ENCODE results near the gene VN1R4. TPM values are rescaled to one million over a fixed set of nuclear protein-coding genes. Genes with fewer than 3 reads are reported as not detected.
"Not testable (repeated sequence)": the region's sequence is repeated elsewhere in the genome, so short reads cannot be mapped to it uniquely, and the experiment has no call there.

The VN1R4 gene
- total RNA-seq, 4 donors from 2014 or later, result not detected

DNA sequence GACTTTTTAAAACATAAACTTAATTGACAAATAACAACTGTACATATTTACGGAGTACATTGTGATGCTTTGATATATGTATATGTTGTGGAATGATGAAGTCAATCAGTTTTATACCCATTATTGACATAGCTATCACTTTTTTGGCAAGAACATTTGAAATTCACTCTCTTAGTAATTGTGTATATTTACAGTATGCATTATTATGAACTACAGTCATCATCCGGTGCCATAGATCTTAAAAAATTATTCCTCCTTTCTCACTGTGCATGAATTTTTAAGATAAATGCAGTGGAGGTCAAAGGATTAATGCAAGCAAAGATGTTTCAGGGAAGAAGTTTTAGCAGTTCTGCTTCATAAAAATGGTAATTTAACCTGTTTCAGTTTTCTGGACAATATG is 8.0 kb upstream of the VN1R4 start:
- TF ChIP-seq, protein P1, sequence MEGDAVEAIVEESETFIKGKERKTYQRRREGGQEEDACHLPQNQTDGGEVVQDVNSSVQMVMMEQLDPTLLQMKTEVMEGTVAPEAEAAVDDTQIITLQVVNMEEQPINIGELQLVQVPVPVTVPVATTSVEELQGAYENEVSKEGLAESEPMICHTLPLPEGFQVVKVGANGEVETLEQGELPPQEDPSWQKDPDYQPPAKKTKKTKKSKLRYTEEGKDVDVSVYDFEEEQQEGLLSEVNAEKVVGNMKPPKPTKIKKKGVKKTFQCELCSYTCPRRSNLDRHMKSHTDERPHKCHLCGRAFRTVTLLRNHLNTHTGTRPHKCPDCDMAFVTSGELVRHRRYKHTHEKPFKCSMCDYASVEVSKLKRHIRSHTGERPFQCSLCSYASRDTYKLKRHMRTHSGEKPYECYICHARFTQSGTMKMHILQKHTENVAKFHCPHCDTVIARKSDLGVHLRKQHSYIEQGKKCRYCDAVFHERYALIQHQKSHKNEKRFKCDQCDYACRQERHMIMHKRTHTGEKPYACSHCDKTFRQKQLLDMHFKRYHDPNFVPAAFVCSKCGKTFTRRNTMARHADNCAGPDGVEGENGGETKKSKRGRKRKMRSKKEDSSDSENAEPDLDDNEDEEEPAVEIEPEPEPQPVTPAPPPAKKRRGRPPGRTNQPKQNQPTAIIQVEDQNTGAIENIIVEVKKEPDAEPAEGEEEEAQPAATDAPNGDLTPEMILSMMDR (IDR thresholded peaks at IDR 0.05; ENCODE audit: low read depth), result no peak

DNA sequence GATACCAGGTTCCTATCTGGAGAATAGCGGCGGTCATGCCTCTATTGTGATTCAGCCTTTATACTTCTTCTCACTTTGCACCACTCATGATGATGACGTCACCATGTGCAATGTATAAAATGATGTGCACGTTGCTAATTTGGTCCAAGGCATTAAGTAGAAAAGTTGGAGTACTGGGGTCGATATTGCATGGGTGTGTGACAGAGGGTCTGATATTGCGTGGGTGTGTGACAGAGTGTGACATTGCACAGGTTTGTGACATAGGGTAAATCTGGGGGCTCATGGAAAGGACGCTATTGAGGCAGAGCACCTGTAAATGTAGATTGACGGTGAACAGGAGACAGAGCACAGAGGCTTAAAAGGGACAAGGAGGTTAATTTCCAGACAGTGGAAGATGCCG is 4.5 kb upstream of the VN1R4 start:
- TF ChIP-seq, protein P1 (IDR thresholded peaks at IDR 0.05; ENCODE audit: low read depth), result no peak

DNA sequence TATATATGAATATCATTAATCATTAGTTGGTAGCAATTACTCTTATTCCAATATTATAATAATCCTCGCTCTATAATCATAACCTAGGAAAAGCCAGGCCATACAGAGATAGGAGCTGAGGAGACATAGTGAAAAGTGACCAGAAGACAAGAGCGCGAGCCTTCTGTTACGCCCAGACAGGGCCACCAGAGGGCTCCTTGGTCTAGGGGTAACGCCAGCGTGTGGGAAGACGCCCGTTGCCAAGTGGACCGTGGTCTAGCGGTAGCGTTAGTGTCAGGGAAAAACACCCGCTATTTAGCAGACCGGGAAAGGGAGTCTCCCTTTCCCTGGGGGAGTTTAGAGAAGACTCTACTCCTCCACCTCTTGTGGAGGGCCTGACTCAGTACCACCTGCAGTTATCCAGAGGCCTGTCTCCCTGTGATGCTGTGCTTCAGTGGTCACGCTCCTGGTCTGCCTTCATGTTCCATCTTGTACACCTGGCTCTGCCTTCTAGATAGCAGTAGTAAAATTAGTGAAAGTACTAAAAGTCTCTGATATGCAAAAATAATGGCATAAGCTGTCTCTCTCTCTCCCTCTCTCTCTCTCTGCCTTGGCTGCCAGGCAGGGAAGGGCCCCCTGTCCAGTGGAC is 9.7 kb downstream of the VN1R4 start, which contains the start of gene VN1R2:
Gene VN1R2, plus strand, starts transcription at position 578 of the 628 bp plus-strand sequence. CDS start 84 bp downstream, outside the sequence.
- TF ChIP-seq, protein P1 (IDR thresholded peaks at IDR 0.05; ENCODE audit: low read depth), result not testable (repeated sequence)

DNA sequence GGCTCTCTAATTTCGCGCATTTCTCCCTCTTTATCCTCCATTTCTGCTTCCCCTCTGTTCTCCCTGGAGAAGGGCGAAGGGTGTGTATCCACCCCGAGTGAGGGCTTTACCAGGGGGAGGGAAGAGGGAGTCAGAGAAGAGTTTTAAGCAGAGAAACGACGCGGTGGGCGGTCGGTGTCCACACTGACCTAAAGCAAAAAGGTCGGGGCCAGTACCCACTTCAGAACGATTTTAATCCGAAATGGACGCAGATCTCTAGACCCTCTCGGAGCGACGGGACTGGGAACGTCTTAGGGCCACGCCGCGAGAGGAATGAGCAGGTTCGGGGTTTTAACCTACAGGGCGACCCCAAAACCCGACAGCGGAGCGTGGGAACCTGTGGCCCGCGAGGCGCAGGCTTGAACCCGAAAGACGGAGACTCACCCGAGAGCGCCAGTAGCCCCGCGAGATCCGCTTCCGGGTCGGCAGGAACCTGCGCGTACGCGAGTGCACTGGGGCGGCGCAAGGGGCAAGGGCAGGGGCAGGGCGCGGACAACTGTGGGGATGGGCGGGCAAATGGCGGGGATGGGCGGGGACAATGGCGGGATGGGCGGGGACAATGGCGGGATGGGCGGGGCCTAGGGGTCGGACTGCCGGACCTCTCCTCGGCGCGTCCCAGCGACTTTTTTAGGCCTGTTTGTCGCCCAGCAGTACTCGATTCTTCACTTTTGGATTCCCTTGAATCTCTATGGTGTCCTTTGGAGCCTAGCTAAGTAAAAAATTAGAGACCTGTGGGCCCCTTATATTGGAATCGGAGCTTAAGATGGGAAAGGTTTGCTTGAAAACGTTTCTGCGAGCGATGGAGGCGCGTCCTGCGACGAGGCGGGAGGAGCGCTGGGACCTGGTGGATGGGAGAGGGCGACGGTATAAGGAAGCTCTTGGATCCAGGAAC is 12.8 kb downstream of the VN1R4 start, which contains the start of gene ZNF677:
Gene ZNF677, minus strand, starts transcription at position 463 of the 931 bp plus-strand sequence. CDS start 3,323 bp downstream, outside the sequence.
- TF ChIP-seq, protein P1 (IDR thresholded peaks at IDR 0.05; ENCODE audit: low read depth), result no peak

DNA sequence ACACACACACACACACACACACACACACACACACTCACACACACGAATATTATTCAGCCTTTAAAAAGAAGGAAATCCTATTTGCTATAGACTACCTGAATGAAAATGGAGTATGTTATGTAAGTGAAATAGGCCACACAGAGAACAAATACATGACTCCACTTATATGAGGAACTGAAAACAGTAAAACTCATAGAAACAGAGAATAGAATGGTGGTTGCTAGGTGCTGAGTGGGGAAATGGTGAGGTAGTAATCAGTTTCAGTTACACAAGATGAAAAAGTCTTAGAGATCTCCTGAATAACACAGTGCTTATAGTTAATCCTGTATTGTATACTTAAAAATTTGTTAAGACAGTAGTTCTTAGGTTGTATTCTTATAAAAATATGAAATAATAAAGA is 21.0 kb downstream of the VN1R4 start:
- TF ChIP-seq, protein P1 (IDR thresholded peaks at IDR 0.05; ENCODE audit: low read depth), result no peak

DNA sequence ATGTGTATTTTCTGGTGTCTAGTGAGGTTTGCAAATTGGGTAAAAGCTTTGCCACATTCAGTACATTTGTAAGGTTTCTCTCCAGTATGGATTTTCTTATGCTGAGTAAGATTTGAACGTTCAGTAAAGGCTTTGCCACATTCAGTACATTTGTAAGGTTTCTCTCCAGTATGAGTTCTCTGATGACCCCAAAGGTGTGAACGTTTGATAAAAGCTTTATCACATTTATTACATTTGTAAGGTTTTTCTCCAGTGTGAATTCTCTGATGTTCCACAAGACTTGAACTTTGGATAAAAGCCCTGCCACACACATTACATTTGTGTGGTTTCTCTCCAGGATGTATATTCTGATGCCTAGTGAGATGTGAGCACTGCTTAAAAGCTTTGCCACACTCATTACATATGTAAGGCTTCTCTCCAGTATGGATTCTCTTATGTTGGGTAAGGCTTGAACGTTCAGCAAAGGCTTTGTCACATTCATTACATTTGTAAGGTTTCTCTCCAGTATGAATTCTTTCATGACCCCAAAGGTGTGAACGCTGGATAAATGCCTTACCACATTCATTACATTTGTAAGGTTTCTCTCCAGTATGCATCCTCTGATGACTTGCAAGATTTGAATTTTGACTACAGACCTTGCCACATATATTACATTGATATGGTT is 30.3 kb downstream of the VN1R4 start:
- TF ChIP-seq, protein P1 (IDR thresholded peaks at IDR 0.05; ENCODE audit: low read depth), result no peak

All from subcutaneous adipose tissue (tissue), 4 donors.